Measurements from ENCODE around the gene HINFP. TPM values are rescaled to one million over a fixed set of nuclear protein-coding genes. Genes with fewer than 3 reads are reported as not detected.

Gene HINFP
- total RNA-seq, 2 donors from 2014 or later: 11.9 to 28.3 TPM

DNA sequence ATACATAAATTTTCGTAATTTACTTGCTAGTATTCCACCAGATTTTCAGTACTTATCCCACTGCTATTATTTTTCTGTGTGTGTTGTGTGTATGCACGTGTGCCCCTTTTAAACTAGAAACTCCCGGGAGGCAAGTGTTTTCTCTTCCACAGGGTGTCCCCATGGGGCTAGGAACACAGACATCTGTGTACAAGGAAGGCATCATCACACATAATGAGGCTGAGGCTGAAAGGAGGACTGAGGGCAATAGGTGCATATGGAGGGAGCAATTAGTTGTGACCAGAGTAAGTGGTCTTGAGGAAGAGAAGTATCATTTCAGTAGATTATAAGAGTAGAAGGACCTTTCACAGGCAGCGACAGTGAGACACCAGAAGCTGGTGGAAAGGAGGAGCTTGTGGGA, 17.6 kb upstream of the HINFP start:
- no peak overlapping the region for H3K4me3 ChIP-seq
- 52 to 58% methylated on average over 4 of the region's 4 CpGs for WGBS, 2 donors
- intact Hi-C loops (cut with DNase I): no loop called here
- H3K27me3 ChIP-seq: no peaks in the 10 kb centered on the region
- no peak for DNase-seq
- no peak for ATAC-seq
- H3K36me3 ChIP-seq (replicated peaks in 1 of 2; ENCODE audit: insufficient read depth in 1 of 2, low read depth in 2 of 2): no peaks in the 10 kb centered on the region
- TF ChIP-seq, protein P1, sequence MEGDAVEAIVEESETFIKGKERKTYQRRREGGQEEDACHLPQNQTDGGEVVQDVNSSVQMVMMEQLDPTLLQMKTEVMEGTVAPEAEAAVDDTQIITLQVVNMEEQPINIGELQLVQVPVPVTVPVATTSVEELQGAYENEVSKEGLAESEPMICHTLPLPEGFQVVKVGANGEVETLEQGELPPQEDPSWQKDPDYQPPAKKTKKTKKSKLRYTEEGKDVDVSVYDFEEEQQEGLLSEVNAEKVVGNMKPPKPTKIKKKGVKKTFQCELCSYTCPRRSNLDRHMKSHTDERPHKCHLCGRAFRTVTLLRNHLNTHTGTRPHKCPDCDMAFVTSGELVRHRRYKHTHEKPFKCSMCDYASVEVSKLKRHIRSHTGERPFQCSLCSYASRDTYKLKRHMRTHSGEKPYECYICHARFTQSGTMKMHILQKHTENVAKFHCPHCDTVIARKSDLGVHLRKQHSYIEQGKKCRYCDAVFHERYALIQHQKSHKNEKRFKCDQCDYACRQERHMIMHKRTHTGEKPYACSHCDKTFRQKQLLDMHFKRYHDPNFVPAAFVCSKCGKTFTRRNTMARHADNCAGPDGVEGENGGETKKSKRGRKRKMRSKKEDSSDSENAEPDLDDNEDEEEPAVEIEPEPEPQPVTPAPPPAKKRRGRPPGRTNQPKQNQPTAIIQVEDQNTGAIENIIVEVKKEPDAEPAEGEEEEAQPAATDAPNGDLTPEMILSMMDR (IDR thresholded peaks at IDR 0.05): no peak
- TF ChIP-seq POLR2A (IDR thresholded peaks at IDR 0.05): no peak
- no peak overlapping the region for H3K27ac ChIP-seq
- no peaks in the 10 kb centered on the region for H3K9me3 ChIP-seq
- H3K4me1 ChIP-seq: peaks cover 39% of the 10 kb centered on the region

DNA sequence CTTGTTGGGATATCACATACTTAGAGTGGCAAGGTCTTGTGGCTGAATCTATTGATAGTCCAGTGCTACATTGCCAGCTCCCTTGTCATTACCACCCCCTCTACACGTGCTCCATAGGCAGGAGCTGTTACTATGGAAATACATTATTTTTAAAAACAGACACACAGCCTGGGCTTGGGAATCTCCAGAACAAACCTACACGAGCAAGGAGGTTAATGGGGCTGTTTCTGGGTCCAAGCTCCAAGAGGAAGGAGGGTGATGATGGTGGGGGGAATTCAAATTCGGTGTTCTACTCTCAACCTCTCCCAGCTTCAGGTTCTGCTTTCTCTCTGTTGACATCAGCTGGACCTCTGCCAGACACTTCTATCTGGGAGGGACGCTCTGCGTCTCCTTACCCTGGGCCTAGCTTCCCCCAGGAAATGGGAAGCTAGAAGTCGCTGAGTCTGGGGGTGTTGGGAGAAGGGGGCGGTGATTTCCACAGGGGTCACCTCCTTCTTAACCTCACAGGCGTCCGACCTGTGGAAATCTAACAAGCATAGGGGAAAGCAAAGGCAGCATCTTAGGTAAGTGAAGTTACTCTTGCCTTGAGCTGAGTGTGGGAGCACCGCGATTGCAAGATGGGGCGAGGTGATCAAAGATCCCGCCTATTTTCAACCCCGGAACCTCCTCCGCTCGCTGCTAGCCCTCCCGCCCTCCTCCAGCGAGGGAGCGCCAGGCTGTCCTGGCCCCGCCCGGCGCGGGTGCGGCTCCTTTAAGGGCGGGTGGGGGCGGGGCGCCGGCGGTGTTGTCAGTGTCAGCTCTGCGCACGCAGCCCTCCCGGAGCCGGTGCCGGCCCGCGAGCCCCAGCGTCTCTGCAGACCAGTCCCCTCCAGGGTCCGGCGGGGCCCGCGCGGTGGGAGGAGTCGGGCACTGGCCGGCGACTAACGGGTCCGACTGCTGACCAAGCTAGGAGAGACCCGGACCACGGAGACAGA, 14.5 kb upstream of the HINFP start, which contains the start of gene C2CD2L:
Gene C2CD2L, plus strand, starts transcription at position 781 of the 974 bp plus-strand sequence. CDS start 398 bp downstream, outside the sequence.
- intact Hi-C loops (cut with DNase I): no loop called here
- ATAC-seq (peak; percentile 89), DNase-seq (peak; percentile 88 to 94 (median 91))
- 0 to 1% methylated on average over 20 to 43 of the region's 49 CpGs for WGBS, 2 donors
- Histone ChIP-seq H3K36me3 (replicated peaks in 1 of 2; ENCODE audit: insufficient read depth in 1 of 2, low read depth in 2 of 2) (peaks cover 0 to 6% of the 10 kb centered on the region in 2 donors), H3K4me3 (peak within 1 kb of the TSS; percentile 84 to 97), H3K27me3 (no peaks in the 10 kb centered on the region), H3K9me3 (no peaks in the 10 kb centered on the region), H3K4me1 (peaks cover 35% of the 10 kb centered on the region), H3K27ac (peak within 1 kb of the TSS; percentile 49 to 78 (median 74))
- peak in 2 of 3 donors; percentile 41 to 54 for TF ChIP-seq POLR2A (IDR thresholded peaks at IDR 0.05)
- TF ChIP-seq, protein P1 (IDR thresholded peaks at IDR 0.05): peak in 1 of 7 experiments; percentile 7

GRCh38 chr11:119107538-119108145, 13.7 kb upstream of the HINFP start:
- TF ChIP-seq, protein P1 (IDR thresholded peaks at IDR 0.05): no peak
- TF ChIP-seq POLR2A (IDR thresholded peaks at IDR 0.05): no peak
- Histone ChIP-seq H3K4me3 (peak overlapping the region; percentile 84 to 97), H3K4me1 (peaks cover 35% of the 10 kb centered on the region), H3K9me3 (no peaks in the 10 kb centered on the region), H3K27me3 (no peaks in the 10 kb centered on the region), H3K27ac (peak overlapping the region; percentile 49 to 78 (median 74)), H3K36me3 (replicated peaks in 1 of 2; ENCODE audit: insufficient read depth in 1 of 2, low read depth in 2 of 2) (peaks cover 0 to 8% of the 10 kb centered on the region in 2 donors)
- intact Hi-C loops (cut with DNase I): no loop called here
- ATAC-seq (peak; percentile 36), DNase-seq (no peak)
- 1% methylated on average over 60 of the region's 65 CpGs; no CpG with 5 or more reads in 1 of the 2 donors for WGBS, 2 donors

- TF ChIP-seq POLR2A (IDR thresholded peaks at IDR 0.05): no peak
- TF ChIP-seq, protein P1 (IDR thresholded peaks at IDR 0.05): no peak
- Histone ChIP-seq H3K36me3 (replicated peaks in 1 of 2; ENCODE audit: insufficient read depth in 1 of 2, low read depth in 2 of 2) (peaks cover 0 to 8% of the 10 kb centered on the region in 2 donors), H3K27me3 (no peaks in the 10 kb centered on the region), H3K4me1 (peaks cover 29% of the 10 kb centered on the region), H3K27ac (peak overlapping the region; percentile 49 to 78 (median 74)), H3K4me3 (peak overlapping the region; percentile 84 to 97), H3K9me3 (no peaks in the 10 kb centered on the region)
- intact Hi-C loops (cut with DNase I): no loop called here
- DNase-seq (peak; percentile 46 to 67 (median 52)), ATAC-seq (peak; percentile 55)
- 16 to 47% methylated on average over 4 to 8 of the region's 8 CpGs for WGBS, 2 donors
These were observed 13.1 kb upstream of the HINFP start for GRCh38 chr11:119108146-119108856.

All from body of pancreas (tissue), 4 donors.